HuH-7.5 (cell line): ENCODE results near the gene MPP4.
A peak's percentile ranks its signal among the peaks of the same experiment; 100 is the strongest.
"Not testable (repeated sequence)": the region's sequence is repeated elsewhere in the genome, so short reads cannot be mapped to it uniquely, and the experiment has no call there.

Experiments
- DNase-seq: peaks from one replicate; pipeline ENCODE4 v3.0.0; 2011; ENCODE audit warnings: low spot score

MPP4 gene

GRCh38 chr2:201673546-201673945 is 24.9 kb downstream of the MPP4 start:
- DNase-seq = no peak

GRCh38 chr2:201671205-201671604 is 27.2 kb downstream of the MPP4 start:
- DNase-seq = not testable (repeated sequence)

- DNase-seq = no peak
Measured at GRCh38 chr2:201669865-201670264, 28.6 kb downstream of the MPP4 start.

GRCh38 chr2:201668402-201668910 is 30.0 kb downstream of the MPP4 start:
- DNase-seq = no peak

GRCh38 chr2:201664334-201664733 is 34.1 kb downstream of the MPP4 start:
- no peak for DNase-seq

- no peak for DNase-seq
Measured at GRCh38 chr2:201661366-201661765, 37.1 kb downstream of the MPP4 start.

GRCh38 chr2:201660293-201660895 is 38.0 kb downstream of the MPP4 start:
- DNase-seq = no peak

GRCh38 chr2:201656740-201657139 is 41.7 kb downstream of the MPP4 start:
- no peak for DNase-seq

GRCh38 chr2:201656102-201656501 is 42.3 kb downstream of the MPP4 start:
- no peak for DNase-seq

GRCh38 chr2:201654616-201655384 is 43.6 kb downstream of the MPP4 start:
- no peak for DNase-seq

- DNase-seq = no peak
Measured at GRCh38 chr2:201653221-201653620, 45.2 kb downstream of the MPP4 start.

- DNase-seq = no peak
Measured at GRCh38 chr2:201649442-201649841, 49.0 kb downstream of the MPP4 start.

- no peak for DNase-seq
Measured at GRCh38 chr2:201647431-201647830, 51.0 kb downstream of the MPP4 start.

GRCh38 chr2:201644001-201644400 is 54.4 kb downstream of the MPP4 start:
- DNase-seq = no peak

GRCh38 chr2:201643216-201643890 is 55.1 kb downstream of the MPP4 start, which contains the start of gene TMEM237:
Gene TMEM237, minus strand, starts transcription at chr2:201643503. Its CDS starts 103 bp downstream, at chr2:201643400.
- DNase-seq = peak; percentile 34

- DNase-seq = peak; percentile 82
Measured at GRCh38 chr2:201642579-201643215, 55.7 kb downstream of the MPP4 start.

GRCh38 chr2:201642086-201642578 is 56.3 kb downstream of the MPP4 start:
- no peak for DNase-seq

GRCh38 chr2:201639205-201639604 is 59.2 kb downstream of the MPP4 start:
- no peak for DNase-seq

- DNase-seq = no peak
Measured at GRCh38 chr2:201638326-201638725, 60.1 kb downstream of the MPP4 start.

GRCh38 chr2:201633661-201634249 is 64.7 kb downstream of the MPP4 start:
- no peak for DNase-seq

GRCh38 chr2:201631041-201631440 is 67.4 kb downstream of the MPP4 start:
- DNase-seq = no peak

- DNase-seq = no peak
Measured at GRCh38 chr2:201630577-201630976, 67.9 kb downstream of the MPP4 start.
